ENCODE results near the gene ADAMTS2. TPM values are rescaled to one million over a fixed set of nuclear protein-coding genes. Genes with fewer than 3 reads are reported as not detected.

The ADAMTS2 gene
- total and polyA plus RNA-seq, 2 donors (not counting 3 experiments of a cell fraction or from before 2014, with no cell fraction given), result not detected

DNA sequence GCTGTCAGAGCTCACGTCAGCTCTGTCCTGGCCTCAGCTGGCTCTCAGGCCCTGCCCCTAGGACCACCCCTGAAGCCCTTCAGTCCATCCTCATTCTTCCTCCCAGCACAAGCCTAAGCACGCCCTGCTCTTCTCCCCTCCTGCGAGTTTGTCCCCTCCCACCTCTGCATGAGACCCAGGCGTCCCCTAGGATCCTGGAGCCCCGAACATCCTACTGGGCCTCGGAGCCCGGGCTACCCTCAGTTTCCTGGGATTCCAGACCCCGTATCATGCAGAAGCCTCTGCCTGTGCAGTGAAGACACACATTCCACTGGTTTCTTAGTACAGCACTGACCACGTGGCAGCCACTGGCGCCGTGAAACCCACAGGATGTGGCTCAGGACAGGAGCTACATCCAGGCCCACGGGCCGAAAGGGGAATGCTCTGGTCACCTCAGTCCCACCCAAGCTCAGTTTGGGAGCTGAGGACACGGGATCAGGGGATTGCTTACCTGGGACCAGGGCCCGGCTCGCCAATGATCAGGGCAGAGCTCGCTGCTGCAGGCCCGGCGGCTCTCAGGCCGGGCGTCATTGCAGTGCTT is 220.9 kb downstream of the ADAMTS2 start:
- H3K27ac ChIP-seq (ENCODE audit: insufficient read depth, low read depth, low read length), result no peak overlapping the region
- no peaks in the 10 kb centered on the region for H4K20me1 ChIP-seq (replicated peaks; ENCODE audit: control insufficient read depth, extremely low read depth, insufficient read depth, low read length)
- no peak overlapping the region for H2AFZ ChIP-seq (ENCODE audit: low read depth, low read length)
- ChIA-PET POLR2A (no interaction called here), CTCF (no interaction called here)
- no peak overlapping the region for H3K4me3 ChIP-seq (replicated peaks in 1 of 3; ENCODE audit: insufficient read depth in 1 of 3, low read depth in 1 of 3, low read length in 3 of 3)
- DNase-seq (ENCODE audit: low read depth, low spot score) (no peak), FAIRE-seq (no peak)
- H3K4me1 ChIP-seq (ENCODE audit: control insufficient read depth, extremely low read depth, insufficient read depth, low read length), result no peaks in the 10 kb centered on the region
- BruUV-seq (replicated peaks), result no TSS peak
- intact Hi-C loops (cut with micrococcal nuclease), result no loop called here
- no peaks in the 10 kb centered on the region for H3K9me3 ChIP-seq (replicated peaks; ENCODE audit: control insufficient read depth, insufficient read depth, low read length)
- dilution Hi-C loops (cut with MboI; ENCODE audit: extremely low pct_ligation_motif_present, low sequenced_read_pairs), result no loop called here
- no peaks in the 10 kb centered on the region for H3K9me1 ChIP-seq (replicated peaks; ENCODE audit: control insufficient read depth, extremely low read depth, insufficient read depth, low read length)
- H3K27me3 ChIP-seq (ENCODE audit: control insufficient read depth in 2 of 2, insufficient read depth in 2 of 2, low read length in 2 of 2), result no peaks in the 10 kb centered on the region
- H3K79me2 ChIP-seq (ENCODE audit: control insufficient read depth, insufficient read depth, low read length), result no peaks in the 10 kb centered on the region
- H3K4me2 ChIP-seq (ENCODE audit: insufficient read depth, low read length), result no peak overlapping the region
- H3K36me3 ChIP-seq (ENCODE audit: control insufficient read depth in 2 of 2, extremely low read depth in 1 of 2, insufficient read depth in 2 of 2, low read length in 2 of 2), result no peaks in the 10 kb centered on the region
- no peak overlapping the region for H3K9ac ChIP-seq (replicated peaks; ENCODE audit: extremely low read depth, insufficient read depth, low read length)
- TF ChIP-seq MAX (IDR thresholded peaks at IDR 0.05; ENCODE audit: insufficient read depth, insufficient read length) (no peak), CTCF (IDR thresholded peaks at IDR 0.05; ENCODE audit: extremely low read depth in 1 of 2, insufficient read depth in 1 of 2, low read depth in 1 of 2, low read length in 2 of 2) (no peak), GATA2 (IDR thresholded peaks at IDR 0.05; ENCODE audit: insufficient read depth, insufficient read length, low read depth, low read length) (no peak), POLR2AphosphoS5 (IDR thresholded peaks at IDR 0.05; ENCODE audit: insufficient read depth, low read depth, low read length) (no peak), JUN (IDR thresholded peaks at IDR 0.05; ENCODE audit: borderline replicate concordance, insufficient read depth, insufficient read length, low read depth) (no peak), FOS (IDR thresholded peaks at IDR 0.05; ENCODE audit: borderline replicate concordance, insufficient read depth, low read length) (no peak), MYC (IDR thresholded peaks at IDR 0.05; ENCODE audit: low read depth, low read length) (no peak), POLR2A (IDR thresholded peaks at IDR 0.05; ENCODE audit: low read depth, low read length) (no peak), EZH2 (IDR thresholded peaks at IDR 0.05; ENCODE audit: borderline replicate concordance, low read depth, low read length, severe bottlenecking) (no peak)
